OCI-LY1 (cell line): ENCODE measurements around the gene FAM136A.

Experiments used
- H2AFZ ChIP-seq: fragments of 200-600 bp; sonication (generic), shearing (Covaris generic); 2 replicates; pipeline ENCODE4 v1.6.0; 2014; ENCODE audit warnings: antibody characterized with exemption, mild to moderate bottlenecking, low read length
- H3F3A ChIP-seq: fragments of 200-600 bp; sonication (generic), shearing (Covaris generic); 2 replicates; pipeline ENCODE4 v1.6.0; 2014; ENCODE audit warnings: mild to moderate bottlenecking, antibody characterized with exemption, low read length, moderate library complexity; ENCODE audit not compliant: insufficient read depth
- H3K27ac ChIP-seq: fragments of 200-600 bp; sonication (generic); 2 replicates; pipeline ENCODE4 v1.5.1; 2014; ENCODE audit warnings: low read length, mixed run types, mild to moderate bottlenecking, low read depth; ENCODE audit not compliant: poor library complexity, severe bottlenecking
- H3K27me3 ChIP-seq: fragments of 200-600 bp; sonication (generic); 2 replicates; pipeline ENCODE4 v1.6.0; 2014; ENCODE audit warnings: antibody characterized with exemption, mild to moderate bottlenecking, low read length, moderate library complexity; ENCODE audit not compliant: insufficient read depth
- H3K36me3 ChIP-seq: fragments of 200-600 bp; sonication (generic); 2 replicates; pipeline ENCODE4 v1.6.1; 2014; ENCODE audit warnings: mild to moderate bottlenecking, antibody characterized with exemption, low read length, moderate library complexity, mixed read lengths; ENCODE audit not compliant: insufficient read depth
- H3K4me1 ChIP-seq: fragments of 200-600 bp; sonication (generic); 2 replicates; pipeline ENCODE4 v1.5.1; 2014; ENCODE audit warnings: mild to moderate bottlenecking, low read length, moderate library complexity; ENCODE audit not compliant: insufficient read depth, severe bottlenecking
- H3K4me2 ChIP-seq: fragments of 200-600 bp; sonication (generic), shearing (Covaris generic); 2 replicates; pipeline ENCODE4 v1.6.1; 2014; ENCODE audit warnings: low read length
- H3K4me3 ChIP-seq: fragments of 200-600 bp; sonication (generic); 2 replicates; pipeline ENCODE4 v1.5.1; 2014; ENCODE audit warnings: low read length, low read depth, mild to moderate bottlenecking, mixed read lengths; ENCODE audit not compliant: poor library complexity, severe bottlenecking
- H3K79me2 ChIP-seq: fragments of 200-600 bp; shearing (Covaris generic); 2 replicates; pipeline ENCODE4 v1.6.1; 2016; ENCODE audit warnings: mixed run types, low read length, mixed read lengths; ENCODE audit not compliant: insufficient read depth
- H3K9ac ChIP-seq: fragments of 200-600 bp; sonication (generic), shearing (Covaris generic); 2 replicates; pipeline ENCODE4 v1.6.1; 2014; ENCODE audit warnings: mild to moderate bottlenecking, low read length, mixed read lengths
- H3K9me2 ChIP-seq: fragments of 200-600 bp; sonication (generic), shearing (Covaris generic); 2 replicates; pipeline ENCODE4 v1.6.1; 2014; ENCODE audit warnings: low read depth, mild to moderate bottlenecking, low read length, mixed read lengths
- H3K9me3 ChIP-seq: fragments of 200-600 bp; shearing (Covaris generic); 2 replicates; pipeline ENCODE4 v1.6.1; 2014; ENCODE audit warnings: low read length, mixed read lengths
- H4K20me1 ChIP-seq: fragments of 200-600 bp; sonication (generic), shearing (Covaris generic); 2 replicates; pipeline ENCODE4 v1.6.0; 2016; ENCODE audit warnings: mild to moderate bottlenecking, low read length; ENCODE audit not compliant: insufficient read depth
- CTCF ChIP-seq: fragments of 200-600 bp; sonication (generic), shearing (Covaris generic); IDR thresholded peaks from 2 replicates; pipeline ENCODE4 v1.5.1; 2017; ENCODE audit warnings: mild to moderate bottlenecking, antibody characterized with exemption, low read length, moderate library complexity, mixed read lengths
- EZH2 ChIP-seq: fragments of 200-600 bp; sonication (generic), shearing (Covaris generic); IDR thresholded peaks from 2 replicates; pipeline ENCODE4 v1.8.0; 2017; ENCODE audit warnings: borderline replicate concordance, mixed run types, mild to moderate bottlenecking, antibody characterized with exemption, low read length, moderate library complexity, mixed read lengths

Gene FAM136A

GRCh38 chr2:70248181-70248847 is 53.6 kb downstream of the FAM136A start, which contains the start of gene TIA1:
TIA1 (minus strand) TSS chr2:70248628; CDS start chr2:70248430, 198 bp downstream.
- Histone ChIP-seq H3K4me2 (peak within 1 kb of the TSS; percentile 95), H2AFZ (no peak within 1 kb of the TSS), H3K4me1 (peaks cover 51% of the 10 kb centered on the region), H3K4me3 (peak within 1 kb of the TSS; percentile 91), H3K36me3 (peaks cover 11% of the 10 kb centered on the region; the same call in 1 of the 2 replicates), H3K27ac (peak within 1 kb of the TSS; percentile 90), H3F3A (0 out of 2 replicates have a peak, but pooled peaks cover 6% of the 10 kb centered on the region), H3K9me2 (no peaks in the 10 kb centered on the region), H4K20me1 (no peaks in the 10 kb centered on the region), H3K27me3 (no peaks in the 10 kb centered on the region), H3K79me2 (peaks cover 51% of the 10 kb centered on the region), H3K9ac (peak within 1 kb of the TSS; percentile 96), H3K9me3 (no peaks in the 10 kb centered on the region)
- TF ChIP-seq CTCF (no peak), EZH2 (no peak)

DNA sequence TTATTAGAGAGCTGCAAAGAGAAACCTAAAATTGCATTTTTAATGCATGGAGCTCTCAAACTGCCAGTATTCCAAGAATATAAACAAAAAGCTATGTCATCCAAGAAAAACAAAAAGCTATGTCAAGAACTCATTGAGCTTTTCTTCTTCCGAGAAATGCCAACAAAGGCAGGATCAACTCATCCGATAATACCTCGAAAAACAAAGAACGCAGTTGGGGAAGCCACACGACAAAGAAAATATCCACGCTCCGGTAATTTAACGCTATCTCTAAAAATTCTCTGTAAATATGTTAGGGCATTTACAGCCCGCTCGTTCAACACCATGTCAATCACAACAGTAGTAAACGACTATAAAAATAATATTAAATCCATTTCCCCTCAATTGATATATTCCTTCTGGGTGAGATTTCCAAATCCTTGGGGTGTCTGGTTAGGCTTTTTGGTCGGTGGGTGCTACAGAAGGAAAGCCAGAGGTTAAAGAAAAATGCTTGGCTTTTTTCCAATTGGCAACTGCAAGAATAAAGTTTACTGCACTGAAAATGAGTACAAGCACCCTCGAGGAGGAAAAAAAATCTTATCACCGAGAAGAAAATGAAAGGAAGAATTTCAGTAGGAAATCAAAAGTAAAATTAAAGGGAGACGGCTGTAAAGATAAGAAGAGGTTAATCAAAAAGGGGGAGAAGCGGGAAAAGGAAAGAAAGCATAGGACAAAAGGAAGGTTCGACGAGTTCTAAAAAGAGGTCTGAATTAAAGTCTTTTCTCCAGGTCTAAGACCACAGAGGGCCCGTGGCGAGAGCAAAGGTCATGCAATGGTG is 54.3 kb downstream of the FAM136A start:
- H3K27me3 ChIP-seq = no peaks in the 10 kb centered on the region

More for the DNA sequence above, 54.3 kb downstream of the FAM136A start:
- no peak for TF ChIP-seq EZH2
- no peak for TF ChIP-seq CTCF
- H3K9me2 ChIP-seq = no peaks in the 10 kb centered on the region
- 0 out of 2 replicates have a peak, but pooled peaks cover 6% of the 10 kb centered on the region for H3F3A ChIP-seq
- H2AFZ ChIP-seq = no peak overlapping the region
- peak overlapping the region; percentile 95 for H3K4me2 ChIP-seq
- peaks cover 58% of the 10 kb centered on the region for H3K79me2 ChIP-seq
- no peaks in the 10 kb centered on the region for H4K20me1 ChIP-seq
- peak overlapping the region; percentile 90 for H3K27ac ChIP-seq
- H3K9ac ChIP-seq = peak overlapping the region; percentile 96
- H3K4me1 ChIP-seq = peaks cover 51% of the 10 kb centered on the region
- H3K36me3 ChIP-seq = peaks cover 14% of the 10 kb centered on the region
- no peaks in the 10 kb centered on the region for H3K9me3 ChIP-seq
- peak overlapping the region; percentile 91 for H3K4me3 ChIP-seq
